Naive thymus-derived CD8-positive, alpha-beta T cell (primary cell): ENCODE results near the gene PVRIG. TPM values are rescaled to one million over a fixed set of nuclear protein-coding genes. Genes with fewer than 3 reads are reported as not detected.
"Not testable (repeated sequence)": the region's sequence is repeated elsewhere in the genome, so short reads cannot be mapped to it uniquely, and the experiment has no call there.

Source experiments
- ATAC-seq, 2 donors: fragments of 150-1000 bp; cut with Tn5 transposase in 1 of 2; sonication (Bioruptor Pico), chemical (Tn5 transposase) in 1 of 2; 1 replicate in 1 of 2; 2 replicates in 1 of 2; pipeline ENCODE4 v1.10.0; 2021; ENCODE audit warnings: mild to moderate bottlenecking in 2 of 2, moderate library complexity in 2 of 2
- POLR2A ChIA-PET: fragments of 350-600 bp; sonication (Branson Sonifier 250); formaldehyde crosslinking; loops from one replicate; lab custom pipeline; 2021; ENCODE audit warnings: antibody characterized with exemption; lab: Charles Lee
- DNase-seq, 10 donors: peaks; one replicate each; pipeline versions ENCODE4 v3.0.0 to v3.0.0-alpha.2; 2020 to 2022
- H3K27ac Mint-ChIP-seq, 10 donors: one replicate each; pipeline ENCODE4 v1.8.0; 2020 to 2022; ENCODE audit warnings: mild to moderate bottlenecking in 10 of 10, mixed read lengths in 10 of 10, moderate library complexity in 4 of 10, inconsistent platforms in 1 of 10
- H3K27me3 Mint-ChIP-seq, 5 donors: one replicate each; pipeline ENCODE4 v1.8.0; 2021 to 2022; ENCODE audit warnings: mixed read lengths in 5 of 5
- H3K36me3 Mint-ChIP-seq, 3 donors: one replicate each; pipeline ENCODE4 v1.8.0; 2020 to 2022; ENCODE audit warnings: mixed read lengths in 3 of 3, mild to moderate bottlenecking in 2 of 3, inconsistent platforms in 1 of 3
- H3K4me1 Mint-ChIP-seq, 4 donors: one replicate each; pipeline ENCODE4 v1.8.0; 2021 to 2022; ENCODE audit warnings: mixed read lengths in 4 of 4
- H3K4me3 Mint-ChIP-seq, 10 donors: one replicate each; pipeline ENCODE4 v1.8.0; 2020 to 2022; ENCODE audit warnings: mild to moderate bottlenecking in 10 of 10, mixed read lengths in 10 of 10, moderate library complexity in 6 of 10, inconsistent platforms in 1 of 10
- H3K9me3 Mint-ChIP-seq, 9 donors: one replicate each; pipeline ENCODE4 v1.8.0; 2020 to 2022; ENCODE audit warnings: mixed read lengths in 9 of 9, mild to moderate bottlenecking in 3 of 9, inconsistent platforms in 1 of 9, moderate library complexity in 1 of 9
- polyA plus RNA-seq, 3 donors: library from polyadenylated mRNA; unstranded; fragments of 300-500 nt; fragmentation: Illumina TruSeq; gene quantifications; one replicate each; pipeline ENCODE4 v1.2.3, GENCODE V29; 2021
- total RNA-seq, 8 experiments: library from RNA in 2 of 8; stranded (reverse) in 2 of 8; gene quantifications; one replicate each; pipeline ENCODE4 v1.2.3 and lab custom pipeline; 2021 to 2026

PVRIG gene
- total and polyA plus RNA-seq, 5 experiments from 2014 or later, result 79.1 to 85.4 (median 83.8) TPM

DNA sequence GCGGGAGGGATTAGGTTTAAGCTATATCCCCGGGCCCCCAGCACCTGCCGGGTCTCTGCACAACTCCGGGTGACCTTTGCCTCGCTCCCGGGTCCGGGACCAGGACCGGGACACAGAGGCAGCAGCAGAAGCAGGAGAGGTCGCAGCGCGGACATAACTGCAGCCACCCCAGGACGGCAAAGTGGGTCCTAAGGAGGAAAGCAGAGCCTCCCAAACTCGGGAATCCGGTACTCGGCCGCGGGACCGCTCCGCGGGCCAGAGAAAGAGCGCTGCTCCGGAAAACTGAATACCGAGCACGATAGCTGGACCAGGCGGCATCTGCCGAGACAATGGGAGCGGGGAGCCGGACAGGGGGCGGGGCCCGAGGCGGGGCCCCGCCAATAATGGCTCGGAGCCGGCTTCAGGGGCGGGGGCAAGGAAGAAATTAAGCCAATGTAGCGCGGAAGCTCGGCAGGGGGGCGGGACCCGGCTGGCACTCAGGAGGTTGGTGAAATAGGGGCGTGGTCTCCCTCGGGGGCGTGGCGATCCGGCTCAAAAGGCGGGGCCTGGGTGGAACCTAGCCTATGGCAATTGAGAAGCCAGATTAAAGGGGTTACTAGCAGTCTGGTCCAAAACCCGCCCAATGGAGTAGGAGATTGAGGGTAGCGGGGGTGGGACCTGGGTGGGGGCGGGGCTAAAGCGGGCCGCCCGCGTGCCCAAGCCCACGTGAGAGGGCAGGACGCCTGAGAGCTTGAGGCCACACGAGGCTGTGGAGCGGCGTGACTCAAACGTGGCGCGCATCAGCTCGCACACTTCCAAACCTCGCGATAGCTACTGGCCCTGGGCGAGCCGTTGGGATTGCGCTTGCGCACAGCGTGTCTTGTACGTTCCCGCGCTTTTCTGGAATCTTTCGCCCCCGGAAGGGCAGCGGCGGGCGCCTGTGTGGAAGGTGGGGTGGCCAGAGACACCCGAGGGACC lies 42.4 kb upstream of the PVRIG start, which contains the start of the genes GPC2 and STAG3:
Gene GPC2 (minus strand): TSS at position 337 of the 957 bp plus-strand sequence. CDS start 182 bp downstream, at position 155.
Gene STAG3 (plus strand): TSS at position 874 of the 957 bp plus-strand sequence. CDS start 2,639 bp downstream, outside the sequence.
- Mint-ChIP-seq H3K36me3 (peaks cover 0 to 2% (median 0%) of the 10 kb centered on the region in 3 donors), H3K27ac (peak within 1 kb of the TSS; percentile 22 to 91 (median 81)), H3K4me3 (peak within 1 kb of the TSS; percentile 64 to 83 (median 80)), H3K9me3 (peaks cover 0 to 7% (median 0%) of the 10 kb centered on the region in 9 donors), H3K27me3 (no peaks in the 10 kb centered on the region), H3K4me1 (peaks cover 27 to 62% (median 51%) of the 10 kb centered on the region in 4 donors)
- ATAC-seq (peak; percentile 87 to 88), DNase-seq (peak; percentile 94 to 99 (median 98))
- POLR2A ChIA-PET, result interaction anchor here (0.6 to 9.3 kb wide), 14 partner anchors 9 to 339 kb away, joined by 3 to 187 read pairs (median 4); partner anchors contain the start of genes GAL3ST4, LAMTOR4, MBLAC1 and MEPCE

DNA sequence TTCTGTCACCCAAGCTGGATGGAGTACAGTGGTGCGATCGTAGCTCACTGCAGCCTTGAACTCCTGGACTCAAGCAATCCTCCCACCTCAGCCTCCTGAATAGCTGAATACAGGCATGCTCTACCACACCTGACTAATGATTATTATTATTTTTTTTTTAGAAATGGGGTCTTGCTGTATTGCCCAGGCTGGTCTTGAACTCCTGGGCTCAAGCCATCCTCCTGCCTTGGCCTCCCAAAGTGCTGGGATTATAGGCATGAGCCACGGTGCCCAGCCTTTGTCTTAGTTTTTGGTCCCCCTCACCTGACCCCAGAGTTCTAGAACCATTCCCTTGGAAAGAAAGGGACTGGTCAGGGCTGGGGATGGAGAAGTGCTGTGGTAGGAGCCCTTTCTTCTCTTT lies 39.7 kb upstream of the PVRIG start:
- ATAC-seq, H3K27me3 Mint-ChIP-seq, H3K36me3 Mint-ChIP-seq, DNase-seq, H3K9me3 Mint-ChIP-seq: not testable (repeated sequence)
- Mint-ChIP-seq H3K4me3 (peak overlapping the region in 5 of 10 donors; percentile 17 to 74 (median 45)), H3K4me1 (peaks cover 20 to 54% (median 48%) of the 10 kb centered on the region in 4 donors), H3K27ac (peak overlapping the region in 7 of 10 donors; percentile 22 to 94 (median 83))
- POLR2A ChIA-PET, result interaction anchor here (0.7 to 9.3 kb wide), 8 partner anchors 8 to 249 kb away, joined by 3 to 187 read pairs (median 9); partner anchors contain the start of genes GAL3ST4, LAMTOR4, MEPCE and PVRIG

DNA sequence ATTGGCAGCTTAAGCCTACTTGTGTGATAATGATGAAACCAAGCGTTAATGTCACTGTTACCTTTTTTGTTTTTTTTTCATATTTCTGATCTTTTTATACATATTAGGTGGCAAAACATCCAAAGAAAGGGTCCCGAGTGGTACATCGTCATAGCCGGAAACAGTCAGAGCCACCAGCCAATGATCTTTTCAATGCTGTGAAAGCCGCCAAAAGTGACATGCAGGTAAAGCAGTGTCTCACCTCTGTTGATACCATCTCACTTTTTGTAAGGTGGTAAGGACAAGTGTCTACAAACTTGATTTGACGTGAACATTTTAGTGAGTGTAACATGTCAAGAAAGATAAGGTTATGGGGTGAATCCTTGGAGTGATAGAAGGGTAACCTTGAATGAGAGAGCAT lies 37.1 kb upstream of the PVRIG start:
- DNase-seq, ATAC-seq: not testable (repeated sequence)

DNA sequence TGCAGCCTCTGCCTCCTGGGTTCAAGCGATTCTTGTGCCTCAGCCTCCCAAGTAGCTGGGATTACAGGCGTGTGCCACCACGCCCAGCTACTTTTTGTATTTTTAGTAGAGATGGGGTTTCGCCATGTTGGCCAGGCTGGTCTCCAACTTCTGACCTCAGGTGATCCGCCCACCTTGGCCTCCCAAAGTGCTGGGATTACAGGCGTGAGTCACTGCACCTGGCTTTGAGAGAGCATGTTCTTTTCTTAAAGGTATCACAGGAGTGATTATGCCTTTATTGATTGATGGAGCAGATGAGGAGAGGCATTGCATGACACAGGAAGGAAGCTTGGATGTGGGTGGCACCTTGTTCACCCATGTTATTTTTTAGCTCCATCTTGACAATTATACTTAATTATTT lies 36.7 kb upstream of the PVRIG start:
- H3K36me3 Mint-ChIP-seq, DNase-seq, ATAC-seq, H3K27me3 Mint-ChIP-seq, H3K9me3 Mint-ChIP-seq, H3K4me3 Mint-ChIP-seq: not testable (repeated sequence)
- Mint-ChIP-seq H3K27ac (peak overlapping the region in 3 of 10 donors; percentile 4 to 83 (median 37)), H3K4me1 (peaks cover 11 to 34% (median 28%) of the 10 kb centered on the region in 4 donors)
- POLR2A ChIA-PET, result interaction anchor here (9.0 to 9.3 kb wide), 2 partner anchors 22 to 33 kb away, joined by 53 to 187 read pairs; partner anchors contain the start of genes GAL3ST4, LAMTOR4 and TRAPPC14

More for the DNA sequence above, 37.1 kb upstream of the PVRIG start:
- not testable (repeated sequence) for H3K36me3 Mint-ChIP-seq, H3K9me3 Mint-ChIP-seq, H3K27me3 Mint-ChIP-seq
- Mint-ChIP-seq H3K4me3 (peak overlapping the region in 3 of 10 donors; percentile 14 to 63 (median 22)), H3K27ac (peak overlapping the region in 7 of 10 donors; percentile 4 to 94 (median 62)), H3K4me1 (peaks cover 11 to 37% (median 30%) of the 10 kb centered on the region in 4 donors)
- POLR2A ChIA-PET, result interaction anchor here (3.1 to 9.3 kb wide), 4 partner anchors 11 to 38 kb away, joined by 12 to 187 read pairs (median 38); partner anchors contain the start of genes GAL3ST4, LAMTOR4, PVRIG and TRAPPC14

DNA sequence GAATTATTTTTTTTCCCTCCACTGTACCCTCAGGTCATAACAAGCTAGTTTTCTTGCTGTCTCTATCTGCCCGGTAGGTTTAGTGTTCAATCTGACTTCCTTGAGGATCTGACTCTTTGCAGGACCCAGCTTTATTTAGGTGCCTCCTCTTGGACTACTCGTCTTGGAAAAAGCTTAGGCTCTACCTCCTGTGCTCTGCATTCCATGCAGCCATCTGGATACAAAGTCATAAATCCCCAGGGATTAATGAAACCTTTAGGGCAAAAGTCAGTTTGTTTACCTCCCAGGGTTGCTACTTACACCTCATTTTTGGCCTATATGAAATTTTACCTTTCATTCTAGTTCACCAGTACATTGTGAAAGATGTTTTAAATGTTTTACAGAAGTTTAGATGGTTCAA lies 34.0 kb upstream of the PVRIG start:
- no peak overlapping the region for H3K4me3 Mint-ChIP-seq

DNA sequence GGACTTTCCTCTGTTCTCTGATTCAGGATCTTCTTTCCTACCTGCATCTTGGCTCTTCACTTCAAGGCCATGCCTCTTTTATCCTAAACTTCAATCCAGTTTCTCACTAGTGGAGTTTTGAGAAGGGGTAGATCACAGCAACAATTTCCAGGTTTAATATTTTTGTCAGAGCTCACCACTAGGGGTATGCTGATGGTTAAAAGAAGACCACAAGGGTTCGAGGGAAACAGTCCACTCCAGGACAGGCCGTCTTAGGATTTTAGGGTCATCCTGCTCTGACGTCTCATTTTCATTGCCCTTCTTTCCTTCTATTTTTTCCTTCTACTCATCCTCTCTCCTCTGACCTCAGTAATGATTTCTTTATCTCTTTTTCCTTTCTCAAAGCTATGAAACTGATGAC lies 30.7 kb upstream of the PVRIG start:
- Mint-ChIP-seq H3K4me1 (peaks cover 9 to 43% (median 34%) of the 10 kb centered on the region in 4 donors), H3K27me3 (no peaks in the 10 kb centered on the region), H3K36me3 (no peaks in the 10 kb centered on the region), H3K4me3 (no peak overlapping the region), H3K9me3 (no peaks in the 10 kb centered on the region), H3K27ac (peak overlapping the region in 1 of 10 donors; percentile 57)
- ATAC-seq (no peak), DNase-seq (no peak)
- POLR2A ChIA-PET, result interaction anchor here (1.3 to 2.5 kb wide), 3 partner anchors 18 to 40 kb away, joined by 3 to 10 read pairs (median 6); partner anchors contain the start of gene LAMTOR4

More for the DNA sequence above, 34.0 kb upstream of the PVRIG start:
- Mint-ChIP-seq H3K36me3 (no peaks in the 10 kb centered on the region), H3K27ac (peak overlapping the region in 1 of 10 donors; percentile 53), H3K27me3 (no peaks in the 10 kb centered on the region), H3K9me3 (peaks cover 0 to 2% (median 0%) of the 10 kb centered on the region in 9 donors), H3K4me1 (peaks cover 8 to 36% (median 32%) of the 10 kb centered on the region in 4 donors)
- POLR2A ChIA-PET, result interaction anchor here (1.0 to 2.0 kb wide), 4 partner anchors 9 to 35 kb away, joined by 3 to 5 read pairs (median 4); partner anchors contain the start of genes GPC2 and STAG3
- no peak for DNase-seq
- no peak for ATAC-seq

DNA sequence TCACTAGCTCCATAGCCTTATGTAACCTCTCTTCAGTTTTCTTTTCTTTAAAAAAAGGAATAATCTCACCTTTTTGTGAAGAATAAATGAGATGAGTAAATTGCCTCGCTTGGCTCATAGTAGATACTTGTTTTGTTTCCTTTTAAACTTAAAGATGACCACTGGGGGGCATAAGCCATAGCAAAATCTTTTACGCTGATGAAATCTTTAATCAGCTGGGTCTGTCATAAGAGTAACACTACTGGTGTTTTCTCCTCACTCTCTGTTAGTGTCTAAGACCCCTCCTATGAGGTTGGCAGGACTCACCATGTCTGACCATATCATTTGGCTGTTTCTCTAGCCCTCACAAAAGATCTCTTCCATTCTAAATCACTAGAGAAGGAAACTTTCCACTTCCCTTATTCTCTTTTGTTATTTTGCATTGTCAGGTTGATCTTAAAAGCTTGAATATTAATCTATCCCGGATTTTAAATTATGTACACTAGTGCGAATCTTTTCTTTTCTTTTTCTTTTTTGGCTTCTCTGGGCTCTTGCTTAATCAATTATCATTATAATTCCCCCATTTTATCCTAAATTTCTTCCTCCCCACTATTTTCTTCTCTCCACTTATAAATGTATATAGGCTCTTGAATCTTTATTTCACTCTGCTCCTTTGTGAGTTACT lies 29.6 kb upstream of the PVRIG start:
- H3K4me3 Mint-ChIP-seq, result no peak overlapping the region
- POLR2A ChIA-PET, result interaction anchor here (0.5 to 2.5 kb wide), 13 partner anchors 9 to 154 kb away, joined by 3 to 10 read pairs (median 4); partner anchors contain the start of genes GPC2, LAMTOR4, PVRIG and STAG3
- peaks cover 9 to 55% (median 41%) of the 10 kb centered on the region in 4 donors for H3K4me1 Mint-ChIP-seq
- no peaks in the 10 kb centered on the region for H3K9me3 Mint-ChIP-seq
- H3K27me3 Mint-ChIP-seq, result no peaks in the 10 kb centered on the region
- H3K27ac Mint-ChIP-seq, result peak overlapping the region in 9 of 10 donors; percentile 14 to 88 (median 65)
- no peaks in the 10 kb centered on the region for H3K36me3 Mint-ChIP-seq
- DNase-seq, result peak in 4 of 10 donors; percentile 25 to 68 (median 61)
- ATAC-seq, result peak; percentile 83 to 93

DNA sequence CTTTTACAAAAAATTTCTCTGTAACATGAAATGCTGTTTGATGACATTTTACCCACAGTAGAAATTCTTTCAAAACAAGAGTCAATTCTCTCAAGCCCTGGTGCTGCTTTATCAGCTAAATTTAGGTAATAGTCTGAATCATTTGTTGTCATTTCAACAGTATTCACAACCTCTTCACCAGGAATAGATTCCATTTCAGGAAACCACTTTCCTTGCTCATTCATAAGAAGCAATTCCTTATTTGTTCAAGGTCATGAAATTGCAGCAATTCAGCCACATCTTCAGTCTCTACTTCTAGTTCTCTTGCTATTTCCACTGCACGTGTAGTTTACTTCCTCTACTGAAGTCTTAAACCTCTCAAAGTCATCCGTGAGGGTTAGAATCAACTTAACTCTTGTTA lies 28.0 kb upstream of the PVRIG start:
- POLR2A ChIA-PET, result interaction anchor here (0.8 kb wide), 1 partner anchor 43 kb away, joined by 4 read pairs; the partner anchor contains the start of gene LAMTOR4
- ATAC-seq (no peak), DNase-seq (no peak)
- no peaks in the 10 kb centered on the region for H3K27me3 Mint-ChIP-seq
- peak overlapping the region in 5 of 10 donors; percentile 5 to 45 (median 26) for H3K4me3 Mint-ChIP-seq
- H3K27ac Mint-ChIP-seq, result peak overlapping the region in 9 of 10 donors; percentile 21 to 88 (median 68)
- peaks cover 9 to 63% (median 44%) of the 10 kb centered on the region in 4 donors for H3K4me1 Mint-ChIP-seq
- H3K9me3 Mint-ChIP-seq, result no peaks in the 10 kb centered on the region
- H3K36me3 Mint-ChIP-seq, result no peaks in the 10 kb centered on the region

DNA sequence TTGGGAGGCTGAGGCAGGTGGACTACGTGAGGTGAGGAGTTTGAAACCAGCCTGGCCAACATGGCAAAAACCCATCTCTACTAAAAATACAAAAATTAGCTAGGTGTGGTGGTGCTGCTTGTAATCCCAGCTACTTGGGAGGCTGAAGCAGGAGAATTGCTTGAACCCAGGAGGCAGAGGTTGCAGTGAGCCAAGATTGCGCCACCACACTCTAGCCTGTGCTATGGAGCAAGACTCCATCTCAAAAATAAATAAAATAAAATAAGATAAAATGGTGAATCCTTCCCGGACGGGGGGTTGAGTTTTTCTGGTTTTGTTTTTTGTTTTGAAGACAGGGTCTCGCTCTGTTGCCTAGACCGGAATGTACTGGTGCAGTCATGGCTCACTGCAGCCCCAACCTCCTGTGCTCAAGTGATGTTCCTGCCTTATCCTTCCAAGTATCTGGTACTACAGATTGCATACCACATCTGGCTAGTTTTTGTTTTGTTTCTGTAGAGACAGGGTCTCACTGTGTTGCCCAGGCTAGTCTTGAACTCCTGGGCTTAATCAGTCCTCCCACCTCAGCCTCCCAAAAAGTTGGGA lies 27.4 kb upstream of the PVRIG start:
- not testable (repeated sequence) for H3K36me3 Mint-ChIP-seq, H3K27me3 Mint-ChIP-seq, ATAC-seq, H3K9me3 Mint-ChIP-seq, DNase-seq
- peak overlapping the region in 8 of 10 donors; percentile 21 to 88 (median 59) for H3K27ac Mint-ChIP-seq
- peak overlapping the region in 5 of 10 donors; percentile 19 to 45 (median 26) for H3K4me3 Mint-ChIP-seq
- H3K4me1 Mint-ChIP-seq, result peaks cover 10 to 63% (median 44%) of the 10 kb centered on the region in 4 donors
- POLR2A ChIA-PET, result interaction anchor here (0.6 to 2.8 kb wide), 2 partner anchors 13 to 18 kb away, joined by 3 to 10 read pairs; no protein-coding TSS in a partner anchor

DNA sequence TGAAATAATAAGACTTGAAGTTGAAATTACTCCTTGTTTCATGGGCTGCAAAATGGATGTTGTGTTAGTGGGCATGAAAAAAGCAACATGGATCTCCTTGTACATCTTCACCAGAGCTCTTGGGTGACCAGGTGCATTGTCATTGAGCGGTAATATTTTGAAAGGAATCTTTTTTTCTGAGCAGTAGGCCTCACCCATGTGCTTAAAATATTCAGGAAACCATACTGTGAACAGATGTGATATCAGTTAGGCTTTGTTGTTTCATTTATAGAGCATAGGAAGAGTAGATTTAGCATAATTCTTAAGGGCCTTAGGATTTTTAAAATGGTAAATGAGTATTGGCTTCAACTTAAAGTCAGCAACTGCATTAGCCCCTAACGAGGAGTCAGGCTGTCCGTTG lies 26.8 kb upstream of the PVRIG start:
- POLR2A ChIA-PET, result interaction anchor here (0.6 to 2.8 kb wide), 4 partner anchors 9 to 75 kb away, joined by 3 to 10 read pairs (median 4); no protein-coding TSS in a partner anchor
- Mint-ChIP-seq H3K4me3 (peak overlapping the region in 3 of 10 donors; percentile 3 to 31 (median 24)), H3K36me3 (no peaks in the 10 kb centered on the region), H3K27ac (peak overlapping the region in 7 of 10 donors; percentile 10 to 88 (median 46)), H3K27me3 (no peaks in the 10 kb centered on the region), H3K4me1 (peaks cover 12 to 63% (median 44%) of the 10 kb centered on the region in 4 donors), H3K9me3 (no peaks in the 10 kb centered on the region)
- ATAC-seq (no peak), DNase-seq (no peak)

DNA sequence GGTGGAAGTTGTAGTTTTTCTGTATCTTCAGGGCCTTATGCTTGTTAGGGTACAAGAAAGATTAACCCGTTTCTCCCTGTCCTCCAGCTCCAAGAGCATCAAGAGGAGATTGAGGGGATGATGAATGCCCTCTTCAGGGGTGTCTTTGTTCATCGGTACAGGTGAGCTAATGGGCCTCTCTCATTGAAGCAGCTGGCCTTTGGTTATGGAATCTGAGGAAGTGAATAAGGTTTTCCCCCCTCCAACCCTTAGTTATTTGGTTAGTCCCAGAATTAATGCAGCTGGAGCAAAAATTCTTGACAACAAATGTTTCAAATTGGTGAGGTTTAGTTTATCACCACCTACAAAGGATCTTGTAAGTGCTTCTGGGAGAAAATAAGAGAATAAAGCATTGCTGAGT lies 24.5 kb upstream of the PVRIG start:
- no peaks in the 10 kb centered on the region for H3K36me3 Mint-ChIP-seq

More for the DNA sequence above, 24.5 kb upstream of the PVRIG start:
- peak overlapping the region in 3 of 10 donors; percentile 19 to 46 (median 43) for H3K27ac Mint-ChIP-seq
- POLR2A ChIA-PET, result interaction anchor here (1.3 kb wide), 1 partner anchor 20 kb away, joined by 3 read pairs; no protein-coding TSS in a partner anchor
- DNase-seq, result no peak
- peak overlapping the region in 1 of 10 donors; percentile 6 for H3K4me3 Mint-ChIP-seq
- H3K27me3 Mint-ChIP-seq, result no peaks in the 10 kb centered on the region
- peaks cover 11 to 69% (median 38%) of the 10 kb centered on the region in 4 donors for H3K4me1 Mint-ChIP-seq
- no peaks in the 10 kb centered on the region for H3K9me3 Mint-ChIP-seq
- no peak for ATAC-seq
